ENCODE results near the gene HMCN1.

The HMCN1 gene

GRCh38 chr1:186104459-186104858 is 370.3 kb downstream of the HMCN1 start:
- H3K27ac ChIP-seq, result no peak overlapping the region
- TF ChIP-seq CTCF (conservative IDR thresholded peaks at IDR 0.05), result no peak
- TF ChIP-seq ZFX (IDR thresholded peaks at IDR 0.05), result no peak

- no peak for TF ChIP-seq ZFX (IDR thresholded peaks at IDR 0.05)
- TF ChIP-seq CTCF (conservative IDR thresholded peaks at IDR 0.05), result no peak
Observed at GRCh38 chr1:186112280-186112679, 378.1 kb downstream of the HMCN1 start.

GRCh38 chr1:186113461-186113860 is 379.3 kb downstream of the HMCN1 start:
- no peak overlapping the region for H3K27ac ChIP-seq
- TF ChIP-seq ZFX (IDR thresholded peaks at IDR 0.05) (no peak), CTCF (conservative IDR thresholded peaks at IDR 0.05) (no peak)

More at GRCh38 chr1:186112280-186112679, 378.1 kb downstream of the HMCN1 start:
- H3K27ac ChIP-seq, result no peak overlapping the region

- TF ChIP-seq ZFX (IDR thresholded peaks at IDR 0.05), result no peak
- TF ChIP-seq CTCF (conservative IDR thresholded peaks at IDR 0.05), result no peak
- H3K27ac ChIP-seq, result no peak overlapping the region
Observed at GRCh38 chr1:186118724-186119123, 384.5 kb downstream of the HMCN1 start.

GRCh38 chr1:186122837-186123236 is 388.6 kb downstream of the HMCN1 start:
- H3K27ac ChIP-seq, result no peak overlapping the region
- no peak for TF ChIP-seq ZFX (IDR thresholded peaks at IDR 0.05)
- no peak for TF ChIP-seq CTCF (conservative IDR thresholded peaks at IDR 0.05)

GRCh38 chr1:186125035-186125434 is 390.8 kb downstream of the HMCN1 start:
- TF ChIP-seq ZFX (IDR thresholded peaks at IDR 0.05) (no peak), CTCF (conservative IDR thresholded peaks at IDR 0.05) (no peak)
- H3K27ac ChIP-seq, result no peak overlapping the region

- no peak overlapping the region for H3K27ac ChIP-seq
- TF ChIP-seq ZFX (IDR thresholded peaks at IDR 0.05), result no peak
- TF ChIP-seq CTCF (conservative IDR thresholded peaks at IDR 0.05), result no peak
Observed at GRCh38 chr1:186125511-186125910, 391.3 kb downstream of the HMCN1 start.

Data from C4-2B (cell line).